ENCODE data around the gene SLC44A5. TPM values are rescaled to one million over a fixed set of nuclear protein-coding genes. Genes with fewer than 3 reads are reported as not detected.

Gene SLC44A5
- polyA plus RNA-seq, 3 donors, result not detected

GRCh38 chr1:75487399-75487798 is 123.5 kb downstream of the SLC44A5 start:
- Histone ChIP-seq H3K36me3 (replicated peaks in 1 of 2; ENCODE audit: control insufficient read depth in 1 of 2, insufficient read depth in 2 of 2, low read length in 2 of 2) (no peaks in the 10 kb centered on the region), H3K79me2 (ENCODE audit: insufficient read depth, low read length) (no peaks in the 10 kb centered on the region), H3K4me3 (replicated peaks in 1 of 3; ENCODE audit: low read depth in 2 of 3, low read length in 3 of 3) (no peak overlapping the region), H2AFZ (ENCODE audit: insufficient read depth, low read depth, low read length, poor library complexity, severe bottlenecking) (no peak overlapping the region), H3K4me2 (replicated peaks; ENCODE audit: extremely low read depth, low read length, poor library complexity, severe bottlenecking) (no peak overlapping the region), H4K20me1 (ENCODE audit: insufficient read depth, low read length) (no peaks in the 10 kb centered on the region), H3K4me1 (ENCODE audit: control insufficient read depth in 1 of 2, insufficient read depth in 2 of 2, low read length in 2 of 2) (no peaks in the 10 kb centered on the region), H3K27ac (ENCODE audit: low read depth in 1 of 2, low read length in 2 of 2) (no peak overlapping the region), H3K27me3 (ENCODE audit: control insufficient read depth in 2 of 2, insufficient read depth in 2 of 2, low read length in 2 of 2) (no peaks in the 10 kb centered on the region), H3K9ac (ENCODE audit: insufficient read depth, low read length, poor library complexity, severe bottlenecking) (no peak overlapping the region), H3K9me3 (replicated peaks in 1 of 2; ENCODE audit: control insufficient read depth in 1 of 2, insufficient read depth in 1 of 2, low read length in 2 of 2) (peaks cover 7 to 11% of the 10 kb centered on the region in 2 donors)
- H3K27me3 Mint-ChIP-seq (ENCODE audit: low read depth in 3 of 3), result no peaks in the 10 kb centered on the region
- WGBS (ENCODE audit: insufficient coverage), result 100% methylated on average over 2 of the region's 4 CpGs
- intact Hi-C loops (cut with micrococcal nuclease), result no loop called here
- H3K27ac Mint-ChIP-seq, result no peak overlapping the region
- no peak overlapping the region for H3K4me3 Mint-ChIP-seq
- peaks cover 3 to 12% (median 9%) of the 10 kb centered on the region in 7 donors for H3K9me3 Mint-ChIP-seq
- H3K4me1 Mint-ChIP-seq, result no peaks in the 10 kb centered on the region
- H3K36me3 Mint-ChIP-seq, result no peaks in the 10 kb centered on the region
- TF ChIP-seq, protein P1, sequence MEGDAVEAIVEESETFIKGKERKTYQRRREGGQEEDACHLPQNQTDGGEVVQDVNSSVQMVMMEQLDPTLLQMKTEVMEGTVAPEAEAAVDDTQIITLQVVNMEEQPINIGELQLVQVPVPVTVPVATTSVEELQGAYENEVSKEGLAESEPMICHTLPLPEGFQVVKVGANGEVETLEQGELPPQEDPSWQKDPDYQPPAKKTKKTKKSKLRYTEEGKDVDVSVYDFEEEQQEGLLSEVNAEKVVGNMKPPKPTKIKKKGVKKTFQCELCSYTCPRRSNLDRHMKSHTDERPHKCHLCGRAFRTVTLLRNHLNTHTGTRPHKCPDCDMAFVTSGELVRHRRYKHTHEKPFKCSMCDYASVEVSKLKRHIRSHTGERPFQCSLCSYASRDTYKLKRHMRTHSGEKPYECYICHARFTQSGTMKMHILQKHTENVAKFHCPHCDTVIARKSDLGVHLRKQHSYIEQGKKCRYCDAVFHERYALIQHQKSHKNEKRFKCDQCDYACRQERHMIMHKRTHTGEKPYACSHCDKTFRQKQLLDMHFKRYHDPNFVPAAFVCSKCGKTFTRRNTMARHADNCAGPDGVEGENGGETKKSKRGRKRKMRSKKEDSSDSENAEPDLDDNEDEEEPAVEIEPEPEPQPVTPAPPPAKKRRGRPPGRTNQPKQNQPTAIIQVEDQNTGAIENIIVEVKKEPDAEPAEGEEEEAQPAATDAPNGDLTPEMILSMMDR (IDR thresholded peaks at IDR 0.05), result no peak
- no peak for DNase-seq

DNA sequence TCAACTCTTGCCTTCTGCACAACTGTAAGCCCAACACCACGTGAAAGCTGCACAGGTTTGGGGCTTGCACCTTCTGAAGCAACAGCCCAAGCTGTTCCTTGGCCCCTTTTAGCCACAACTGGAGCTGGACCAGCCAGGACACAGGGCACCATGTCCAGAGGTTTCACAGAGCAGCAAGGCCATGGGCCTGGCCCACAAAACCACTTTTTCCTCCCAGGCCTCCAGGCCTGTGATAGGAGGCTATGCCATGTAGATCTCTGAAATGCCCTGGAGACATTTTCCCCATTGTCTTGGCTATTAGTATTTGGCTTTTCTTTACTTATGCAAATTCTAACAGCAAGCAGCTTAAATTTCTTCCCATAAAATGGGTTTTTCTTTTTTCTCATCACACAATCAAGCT is 126.1 kb downstream of the SLC44A5 start:
- H3K4me1 ChIP-seq (ENCODE audit: control insufficient read depth in 1 of 2, insufficient read depth in 2 of 2, low read length in 2 of 2), result no peaks in the 10 kb centered on the region
- no peaks in the 10 kb centered on the region for H3K4me1 Mint-ChIP-seq
- H3K4me3 ChIP-seq (replicated peaks in 1 of 3; ENCODE audit: low read depth in 2 of 3, low read length in 3 of 3), result no peak overlapping the region
- no peak overlapping the region for H3K9ac ChIP-seq (ENCODE audit: insufficient read depth, low read length, poor library complexity, severe bottlenecking)
- peaks cover 7 to 12% (median 10%) of the 10 kb centered on the region in 7 donors for H3K9me3 Mint-ChIP-seq
- no peak overlapping the region for H3K27ac ChIP-seq (ENCODE audit: low read depth in 1 of 2, low read length in 2 of 2)
- H3K27me3 ChIP-seq (ENCODE audit: control insufficient read depth in 2 of 2, insufficient read depth in 2 of 2, low read length in 2 of 2), result no peaks in the 10 kb centered on the region
- H4K20me1 ChIP-seq (ENCODE audit: insufficient read depth, low read length), result no peaks in the 10 kb centered on the region
- no peak for DNase-seq
- 60% methylated on average over 1 of the region's 1 CpG for whole genome bisulfite sequencing (ENCODE audit: insufficient coverage)
- H3K4me2 ChIP-seq (replicated peaks; ENCODE audit: extremely low read depth, low read length, poor library complexity, severe bottlenecking), result no peak overlapping the region
- peaks cover 7 to 11% of the 10 kb centered on the region in 2 donors for H3K9me3 ChIP-seq (replicated peaks in 1 of 2; ENCODE audit: control insufficient read depth in 1 of 2, insufficient read depth in 1 of 2, low read length in 2 of 2)
- no peaks in the 10 kb centered on the region for H3K27me3 Mint-ChIP-seq (ENCODE audit: low read depth in 3 of 3)
- no peaks in the 10 kb centered on the region for H3K36me3 Mint-ChIP-seq
- TF ChIP-seq, protein P1 (IDR thresholded peaks at IDR 0.05), result no peak
- no peak overlapping the region for H3K4me3 Mint-ChIP-seq
- H3K79me2 ChIP-seq (ENCODE audit: insufficient read depth, low read length), result no peaks in the 10 kb centered on the region
- H3K27ac Mint-ChIP-seq, result no peak overlapping the region
- intact Hi-C loops (cut with micrococcal nuclease), result no loop called here
- no peak overlapping the region for H2AFZ ChIP-seq (ENCODE audit: insufficient read depth, low read depth, low read length, poor library complexity, severe bottlenecking)
- H3K36me3 ChIP-seq (replicated peaks in 1 of 2; ENCODE audit: control insufficient read depth in 1 of 2, insufficient read depth in 2 of 2, low read length in 2 of 2), result no peaks in the 10 kb centered on the region
